ENCODE data around the gene TOMM34. TPM values are rescaled to one million over a fixed set of nuclear protein-coding genes. Genes with fewer than 3 reads are reported as not detected.
A peak's percentile ranks its signal among the peaks of the same experiment; 100 is the strongest.

Gene TOMM34
- total RNA-seq, 2 donors from 2014 or later = 16.5 to 29.9 TPM

- Histone ChIP-seq H3K4me3 (peak overlapping the region; percentile 86), H3K4me1 (peaks cover 13% of the 10 kb centered on the region), H3K9ac (ENCODE audit: low read depth in 2 of 2, low read length in 2 of 2) (peak overlapping the region; percentile 90 to 100), H3K9me3 (no peaks in the 10 kb centered on the region), H3K27me3 (no peaks in the 10 kb centered on the region), H3K27ac (peak overlapping the region; percentile 83), H3K36me3 (no peaks in the 10 kb centered on the region)
- intact Hi-C loops (cut with DNase I) = no loop called here
- peak; percentile 49 for DNase-seq
- no peak for TF ChIP-seq CTCF (IDR thresholded peaks at IDR 0.05)
Observed at GRCh38 chr20:44967207-44967807, 7.1 kb upstream of the TOMM34 start.

GRCh38 chr20:44966030-44966961, 6.1 kb upstream of the TOMM34 start, which contains the start of gene STK4:
Gene STK4, plus strand, starts transcription at chr20:44966512. Its CDS starts 57 bp downstream, at chr20:44966569.
- Histone ChIP-seq H3K9ac (ENCODE audit: low read depth in 2 of 2, low read length in 2 of 2) (peak within 1 kb of the TSS; percentile 90 to 100), H3K36me3 (no peaks in the 10 kb centered on the region), H3K27me3 (no peaks in the 10 kb centered on the region), H3K4me1 (peaks cover 13% of the 10 kb centered on the region), H3K27ac (peak within 1 kb of the TSS; percentile 83), H3K9me3 (no peaks in the 10 kb centered on the region), H3K4me3 (peak within 1 kb of the TSS; percentile 86)
- intact Hi-C loops (cut with DNase I) = no loop called here
- TF ChIP-seq CTCF (IDR thresholded peaks at IDR 0.05) = peak; percentile 30
- peak; percentile 98 for DNase-seq

GRCh38 chr20:44965651-44966029, 5.4 kb upstream of the TOMM34 start:
- H3K4me3 ChIP-seq = peak overlapping the region; percentile 86
- intact Hi-C loops (cut with DNase I) = no loop called here
- H3K9ac ChIP-seq (ENCODE audit: low read depth in 2 of 2, low read length in 2 of 2) = peak overlapping the region; percentile 85 to 100
- TF ChIP-seq CTCF (IDR thresholded peaks at IDR 0.05) = no peak
- no peaks in the 10 kb centered on the region for H3K9me3 ChIP-seq
- peaks cover 13% of the 10 kb centered on the region for H3K4me1 ChIP-seq
- DNase-seq = no peak
- H3K36me3 ChIP-seq = no peaks in the 10 kb centered on the region
- no peaks in the 10 kb centered on the region for H3K27me3 ChIP-seq
- H3K27ac ChIP-seq = peak overlapping the region; percentile 83

- intact Hi-C loops (cut with DNase I) = no loop called here
- H3K9me3 ChIP-seq = no peaks in the 10 kb centered on the region
- peaks cover 13% of the 10 kb centered on the region for H3K4me1 ChIP-seq
Observed at GRCh38 chr20:44963325-44964215, 3.4 kb upstream of the TOMM34 start.

More at GRCh38 chr20:44963325-44964215, 3.4 kb upstream of the TOMM34 start:
- Histone ChIP-seq H3K27me3 (no peaks in the 10 kb centered on the region), H3K36me3 (no peaks in the 10 kb centered on the region), H3K9ac (ENCODE audit: low read depth in 2 of 2, low read length in 2 of 2) (no peak overlapping the region), H3K27ac (no peak overlapping the region), H3K4me3 (no peak overlapping the region)
- DNase-seq = no peak
- no peak for TF ChIP-seq CTCF (IDR thresholded peaks at IDR 0.05)
